CD4-positive, alpha-beta T cell treated with Interleukin-1 beta for 1 hour (primary cell): ENCODE data around the gene DDX56.
"Not testable (repeated sequence)": the region's sequence is repeated elsewhere in the genome, so short reads cannot be mapped to it uniquely, and the experiment has no call there.

ENCODE experiments used
- DNase-seq, 2 donors: peaks; one replicate each; pipeline ENCODE4 v3.0.0-alpha.2; 2020 to 2022

The DDX56 gene

DNA sequence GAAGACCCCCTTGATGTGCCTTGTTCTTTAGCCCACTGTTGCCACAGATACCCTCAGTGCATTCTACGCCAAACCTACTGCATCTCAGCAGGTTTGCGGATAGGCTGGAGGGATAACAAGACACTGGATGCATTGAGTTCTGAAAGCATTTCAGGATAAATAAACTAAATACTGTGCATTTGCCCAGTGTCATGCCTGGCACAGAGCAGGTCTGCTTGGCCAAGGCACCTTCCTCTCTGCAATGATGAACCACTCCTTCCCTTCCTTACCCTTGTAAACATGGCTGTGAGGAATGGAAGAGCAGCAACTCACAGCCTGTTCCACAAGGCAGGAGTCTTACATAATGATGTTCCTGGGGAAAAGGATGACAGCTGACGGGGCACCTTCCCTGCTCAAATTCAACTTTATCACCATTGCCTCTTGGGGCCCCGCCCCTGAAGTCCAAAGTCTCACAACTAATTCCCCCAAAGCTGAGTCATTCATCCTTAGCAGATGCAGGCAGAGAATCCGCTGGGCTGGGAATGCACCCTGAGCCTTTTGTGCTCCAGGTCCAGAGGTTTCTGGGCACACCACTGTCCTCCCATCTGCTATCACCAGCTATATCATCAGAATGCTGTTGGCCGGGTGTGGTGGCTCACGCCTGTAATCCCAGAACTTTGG lies 11.6 kb downstream of the DDX56 start:
- no peak for DNase-seq

DNA sequence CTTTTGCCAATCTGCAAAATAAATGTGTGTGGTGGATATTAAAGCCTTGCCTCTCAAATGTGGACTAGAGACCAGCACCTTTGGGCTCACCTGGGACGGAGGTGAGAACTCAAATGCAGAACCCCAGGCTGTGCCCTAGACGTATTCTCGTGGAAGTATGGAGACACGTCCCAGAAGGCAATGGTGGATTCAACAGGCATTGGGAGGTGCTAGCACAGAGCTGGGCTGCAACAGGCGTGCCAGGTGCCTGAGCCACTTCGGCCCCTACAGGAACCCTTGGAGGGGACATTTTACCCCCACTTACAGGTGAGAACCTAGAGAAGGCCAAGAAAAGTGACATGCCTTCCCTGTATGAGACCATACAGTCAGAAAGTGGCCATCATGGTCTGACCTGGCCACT lies 12.2 kb downstream of the DDX56 start:
- DNase-seq = no peak

DNA sequence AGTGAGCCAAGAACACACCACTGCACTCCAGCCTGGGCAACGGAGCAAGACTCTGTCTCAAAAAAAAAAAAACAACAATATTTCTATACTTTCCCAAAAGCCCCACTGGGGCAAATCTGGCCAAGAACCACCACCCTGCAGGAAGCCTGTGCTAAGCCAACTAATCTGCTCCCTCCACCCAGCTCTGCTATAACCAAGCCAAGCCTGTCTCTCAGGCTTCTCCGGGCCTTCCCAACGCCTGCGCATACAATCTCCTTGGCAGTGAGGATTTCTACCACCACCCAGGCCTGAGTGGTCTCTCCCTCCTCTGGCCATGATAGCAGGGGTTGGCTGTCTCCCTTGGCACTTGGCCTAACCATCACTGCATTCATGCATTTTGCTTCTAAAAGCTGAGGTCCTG lies 14.2 kb downstream of the DDX56 start:
- DNase-seq = no peak

DNA sequence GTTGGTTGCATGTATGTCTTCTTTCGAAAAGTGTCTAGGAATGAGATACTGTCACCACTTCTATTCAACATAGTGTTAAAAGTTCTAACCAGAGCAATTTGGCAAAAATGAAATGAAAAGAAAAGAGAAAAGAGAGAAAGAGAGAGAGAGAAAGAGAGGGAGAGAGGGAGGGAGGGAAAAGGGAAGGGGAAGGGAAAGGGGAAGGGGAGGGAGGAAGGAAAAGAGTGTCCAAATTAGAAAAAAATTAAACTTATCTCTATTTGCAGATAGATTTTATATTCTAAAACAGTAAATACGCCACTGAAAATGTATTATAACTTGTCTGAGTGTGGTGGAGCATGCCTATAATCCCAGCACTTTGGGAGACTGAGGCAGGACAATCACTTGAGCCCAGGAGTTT lies 16.2 kb downstream of the DDX56 start:
- no peak for DNase-seq

DNA sequence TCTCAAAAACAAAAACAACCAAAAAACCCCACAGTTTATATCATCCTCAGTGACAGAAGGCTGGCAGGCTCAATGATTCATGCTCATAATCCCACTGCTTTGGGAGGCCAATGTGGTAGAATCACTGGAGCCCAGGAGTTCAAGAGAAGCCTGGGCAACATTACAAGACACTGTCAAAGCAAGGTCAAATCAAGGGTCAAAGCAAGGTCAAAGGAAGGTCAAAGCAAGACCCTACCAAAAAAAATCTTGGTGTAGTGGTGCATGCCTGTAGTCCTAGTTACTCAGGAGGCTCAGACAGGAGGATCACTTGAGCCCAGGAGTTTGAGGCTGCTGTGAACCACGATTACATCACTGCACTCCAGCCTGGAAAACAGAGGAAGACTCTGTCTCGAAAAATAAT lies 18.4 kb downstream of the DDX56 start:
- DNase-seq = no peak

DNA sequence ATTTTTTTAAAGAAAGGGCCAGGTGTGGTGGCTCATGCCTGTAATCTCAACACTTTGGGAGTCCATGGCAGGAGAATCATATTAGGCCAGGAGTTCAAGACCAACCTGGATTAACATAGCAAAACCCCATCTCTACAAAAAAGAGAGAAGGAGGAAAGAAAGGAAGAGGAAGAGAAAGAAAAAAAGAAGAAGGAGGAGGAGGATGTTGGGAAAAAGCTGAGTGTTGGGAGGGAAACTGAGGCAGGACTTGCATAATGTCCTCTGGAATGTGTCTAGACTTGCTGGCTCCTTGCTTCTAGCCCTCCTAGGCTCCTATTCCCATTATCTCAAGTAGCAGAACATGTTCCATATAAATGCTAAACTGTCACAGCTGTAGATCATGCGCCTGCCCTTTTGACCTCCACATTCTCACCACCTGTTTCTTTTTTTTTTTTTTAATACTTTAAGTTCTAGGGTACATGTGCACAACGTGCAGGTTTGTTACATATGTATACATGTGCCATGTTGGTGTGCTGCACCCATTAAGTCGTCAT lies 21.2 kb downstream of the DDX56 start:
- DNase-seq = not testable (repeated sequence)

DNA sequence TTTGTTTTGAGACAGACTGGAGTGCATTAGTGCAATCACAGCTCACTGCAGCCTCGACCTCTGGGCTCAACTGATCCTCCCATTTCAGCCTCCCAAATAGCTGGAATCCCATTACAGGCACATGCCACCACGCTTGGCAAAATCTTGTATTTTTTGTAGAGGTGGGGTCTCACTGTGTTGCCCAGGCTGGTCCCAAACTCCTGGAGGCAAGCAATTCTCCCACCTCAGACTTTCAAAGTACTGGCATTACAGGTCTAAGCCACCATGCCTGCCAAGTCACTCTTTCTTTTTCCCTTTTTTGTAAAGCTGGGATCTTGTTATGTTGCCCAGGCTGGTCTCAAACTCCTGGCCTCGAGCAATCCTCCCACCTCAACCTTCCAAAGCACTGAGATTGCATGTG lies 24.3 kb downstream of the DDX56 start:
- DNase-seq = no peak

DNA sequence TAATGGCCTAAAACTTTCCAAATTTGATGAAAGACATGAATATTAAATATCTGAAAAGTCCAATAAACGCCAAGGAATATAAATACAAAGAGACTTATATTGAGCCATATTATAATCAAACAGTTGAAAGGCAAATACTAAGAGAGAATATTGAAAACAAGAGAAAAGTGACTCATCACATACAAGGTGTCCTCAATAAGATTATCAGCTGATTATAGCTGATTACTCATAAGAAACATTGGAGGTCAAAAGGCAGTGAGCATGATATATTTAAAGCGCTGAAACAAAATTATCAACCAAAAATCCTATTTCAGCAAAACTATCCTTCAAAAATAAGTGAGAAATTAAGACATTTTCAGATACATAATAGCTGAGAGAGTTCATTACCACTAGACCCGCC lies 24.8 kb downstream of the DDX56 start:
- no peak for DNase-seq

DNA sequence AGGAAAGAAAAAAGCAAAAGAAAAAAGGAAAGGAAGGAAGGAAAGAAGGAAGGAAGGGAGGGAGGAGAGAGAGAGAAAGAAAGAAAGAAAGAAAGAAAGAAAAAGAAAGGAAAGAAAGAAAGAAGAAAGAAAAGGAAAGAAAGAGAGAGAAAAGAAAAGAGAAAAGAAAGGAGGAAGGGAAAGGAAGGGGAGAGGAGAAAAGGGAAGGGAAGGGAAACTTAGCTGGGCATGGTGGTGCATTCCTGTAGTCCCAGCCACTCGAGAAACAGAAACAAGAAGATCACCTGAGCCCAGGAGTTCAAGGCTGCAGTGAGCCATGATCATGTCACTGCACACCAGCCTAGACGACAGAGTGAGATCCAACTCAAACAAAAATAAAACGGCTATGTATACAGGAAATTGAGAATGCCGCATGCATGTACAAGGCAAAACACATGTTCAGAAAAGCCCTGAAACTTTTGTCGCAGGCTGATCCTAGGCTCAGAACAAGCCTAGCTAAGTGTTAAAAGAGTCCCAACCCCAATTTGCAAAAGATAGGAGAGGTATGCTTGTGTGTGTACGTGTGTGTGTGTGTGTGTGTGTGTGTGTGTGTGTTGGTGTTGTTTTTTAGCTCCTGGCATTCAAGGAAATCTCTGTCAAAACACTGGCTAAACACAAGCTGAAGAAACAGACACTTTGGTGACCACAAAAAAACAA lies 26.0 kb downstream of the DDX56 start:
- DNase-seq = no peak

DNA sequence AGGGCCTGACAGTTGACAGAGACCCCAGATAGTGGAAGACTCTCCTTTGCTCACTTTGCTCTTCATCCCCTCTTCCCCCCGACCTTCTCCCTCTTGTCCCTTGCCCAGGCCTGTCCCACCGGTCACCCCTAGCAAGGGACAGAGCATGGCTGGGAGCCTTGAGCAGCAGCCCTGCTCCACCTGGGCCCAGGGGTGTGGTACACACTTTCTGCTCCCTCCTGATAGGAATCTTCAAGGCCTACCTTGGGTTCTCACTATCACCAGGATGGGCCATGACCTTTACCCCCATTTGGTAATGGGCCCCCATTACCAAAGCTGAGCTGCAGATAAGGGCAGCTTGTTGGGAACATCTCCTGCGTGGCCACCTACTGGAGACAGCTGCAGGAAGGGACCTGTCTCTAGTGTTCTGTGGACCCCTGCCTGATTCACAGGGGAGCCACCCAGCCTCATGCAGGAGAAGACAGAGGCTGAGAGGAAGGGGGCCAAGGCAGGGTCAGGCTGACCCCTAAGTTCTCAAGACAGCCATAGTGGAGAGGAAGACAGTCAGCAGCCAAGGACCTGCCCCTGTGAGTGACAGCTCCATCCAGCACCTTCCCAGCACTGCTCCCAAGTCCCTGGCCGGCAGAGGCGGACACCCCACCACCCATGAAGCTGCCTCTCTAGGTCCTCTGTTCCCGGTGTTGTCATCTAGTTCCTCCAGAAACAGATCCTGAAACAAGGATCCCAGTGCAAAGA lies 31.7 kb downstream of the DDX56 start:
- DNase-seq = no peak

DNA sequence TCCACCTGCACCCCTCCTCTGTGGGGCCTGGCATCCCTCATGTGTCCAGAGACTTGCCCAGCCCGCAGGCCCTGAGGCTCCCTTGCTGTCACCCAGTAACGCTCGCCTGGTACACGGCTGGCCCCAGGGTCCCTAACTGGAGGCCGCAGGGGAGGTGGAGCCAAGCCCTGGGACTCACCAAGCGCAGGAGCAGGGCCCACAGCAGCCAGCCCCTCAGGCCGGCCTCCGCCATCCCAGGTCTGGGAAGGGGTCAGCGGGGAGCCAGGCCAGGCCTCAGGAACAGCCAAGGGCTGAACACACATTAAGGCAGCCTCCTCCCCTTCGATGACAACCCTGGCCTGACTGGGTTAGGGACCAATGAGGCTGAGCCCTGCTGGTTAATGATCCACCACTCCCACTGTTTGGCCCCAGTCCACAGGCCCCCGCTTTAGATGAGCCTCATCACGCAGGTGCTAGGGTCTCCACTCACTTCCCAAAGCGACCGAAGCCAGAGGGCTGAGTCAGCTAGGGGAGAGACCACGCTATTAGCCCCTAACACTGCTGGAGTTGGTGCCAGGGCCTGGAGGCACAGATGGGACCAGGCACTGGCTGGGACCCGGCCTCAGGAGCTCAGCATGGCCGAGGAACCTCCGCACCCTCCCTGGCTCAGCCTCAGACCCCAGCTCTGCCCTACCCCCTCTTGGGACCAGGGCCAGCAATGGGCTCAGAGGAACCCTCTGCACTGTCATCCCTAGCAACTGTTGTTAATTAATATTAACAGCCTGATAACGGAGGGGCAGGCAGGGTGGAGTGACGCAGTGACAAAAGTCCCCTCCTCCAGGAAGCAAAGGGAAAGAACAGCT lies 32.5 kb downstream of the DDX56 start, which contains the start of gene NPC1L1:
Gene NPC1L1 (minus strand): TSS at position 303 of the 842 bp plus-strand sequence. CDS start 71 bp downstream, at position 232.
- DNase-seq = no peak

DNA sequence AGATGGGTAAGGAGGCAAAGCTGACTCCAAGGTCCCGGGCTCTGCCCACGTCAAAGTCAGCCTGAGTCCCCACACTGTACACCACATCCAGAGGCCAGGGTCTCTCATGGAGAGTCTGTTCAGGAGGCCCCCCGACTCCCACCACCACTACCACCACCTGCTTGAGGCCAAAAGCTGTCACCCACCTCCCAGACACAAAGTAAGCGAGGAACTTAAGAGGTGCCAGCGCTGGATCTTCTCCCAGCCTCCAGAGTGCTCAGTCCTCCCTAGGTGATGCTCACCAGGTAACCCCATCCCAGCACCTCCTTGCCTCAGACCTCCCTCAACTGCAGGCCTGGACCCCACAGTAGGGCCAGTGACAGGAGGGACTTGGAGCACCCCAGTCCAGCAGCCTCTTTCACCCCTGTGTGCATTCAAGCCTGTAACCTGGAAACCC lies 33.1 kb downstream of the DDX56 start:
- no peak for DNase-seq

DNA sequence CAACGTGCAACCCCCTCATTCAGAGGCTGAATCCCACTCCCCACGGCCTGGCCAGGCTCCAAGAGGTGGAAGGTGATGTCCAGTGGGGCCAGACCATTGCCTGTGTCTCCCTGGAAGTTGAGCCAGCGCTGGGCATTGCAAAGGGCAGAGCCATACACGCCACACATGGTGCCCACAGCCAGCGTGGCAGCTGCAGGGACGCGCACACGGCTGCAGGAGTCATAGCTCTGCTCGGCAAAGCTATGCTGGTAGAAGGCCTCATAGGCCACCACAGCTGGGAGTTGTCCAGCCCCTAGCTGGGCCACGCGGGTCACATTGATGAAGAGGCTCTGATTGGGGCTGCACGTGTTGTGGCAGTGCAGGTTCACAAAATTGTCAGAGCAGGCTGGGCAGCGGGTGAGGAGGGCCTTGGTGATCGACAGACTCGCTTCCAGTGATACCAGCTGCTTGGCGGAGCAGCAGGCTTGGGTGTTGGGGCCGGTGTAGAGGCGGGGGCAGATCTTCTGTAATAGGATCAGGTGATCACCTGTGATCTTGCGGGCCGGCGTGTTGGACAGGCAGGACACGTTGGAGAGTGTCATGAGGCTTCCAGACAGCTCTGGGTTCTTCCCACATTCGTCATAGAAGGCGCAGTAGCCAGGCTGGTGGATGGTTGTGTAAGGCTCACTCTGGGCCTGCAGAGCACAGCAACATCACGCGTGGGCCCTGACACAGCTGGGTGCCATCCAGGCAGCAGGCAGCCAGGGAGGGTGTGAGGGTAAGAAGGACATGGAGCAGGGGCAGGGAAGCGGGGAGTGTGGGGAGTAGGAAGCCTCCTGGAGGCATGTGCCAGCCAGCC lies 33.8 kb downstream of the DDX56 start:
- no peak for DNase-seq

DNA sequence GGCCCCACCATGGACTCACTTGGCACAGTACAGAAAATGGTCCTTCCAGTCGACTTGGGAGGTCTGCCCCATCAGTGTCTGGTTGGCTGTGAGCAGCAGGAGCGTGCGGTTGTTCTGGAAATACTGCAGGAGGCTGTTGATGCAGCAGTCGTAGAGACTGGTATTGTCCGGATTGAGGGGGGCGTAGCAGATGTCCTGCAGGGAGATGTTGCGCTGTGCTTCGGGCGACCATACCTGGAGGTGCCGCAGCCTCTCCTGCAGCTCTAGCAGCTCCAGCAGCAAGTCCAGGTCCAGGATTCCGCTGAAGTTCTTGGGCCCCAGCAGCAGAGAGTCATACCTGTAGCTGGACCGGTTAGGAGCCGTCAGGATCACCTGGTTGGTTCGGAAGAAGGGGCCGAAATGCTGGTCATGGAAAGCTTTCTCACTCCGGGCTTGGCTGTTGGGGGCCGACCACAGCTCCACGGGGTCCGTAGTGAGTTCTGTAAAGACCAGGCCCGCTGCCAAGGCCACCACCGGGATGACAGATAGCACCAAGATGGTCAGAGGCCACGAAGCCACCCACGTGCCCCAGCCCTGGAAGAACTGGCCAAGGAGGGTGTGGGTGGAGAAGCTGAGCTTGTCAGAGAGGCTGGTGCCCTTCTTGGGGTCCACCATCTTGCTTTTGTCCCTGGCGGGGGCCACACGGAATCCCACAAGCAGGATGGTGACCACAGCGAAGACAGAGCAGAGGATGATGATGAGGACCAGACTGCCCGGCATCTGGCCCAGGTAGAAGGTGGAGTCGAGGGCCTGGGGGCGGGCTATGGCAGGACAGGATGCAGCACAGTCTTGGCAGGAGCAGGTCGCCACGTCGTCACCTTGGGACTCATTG lies 34.7 kb downstream of the DDX56 start:
- no peak for DNase-seq

DNA sequence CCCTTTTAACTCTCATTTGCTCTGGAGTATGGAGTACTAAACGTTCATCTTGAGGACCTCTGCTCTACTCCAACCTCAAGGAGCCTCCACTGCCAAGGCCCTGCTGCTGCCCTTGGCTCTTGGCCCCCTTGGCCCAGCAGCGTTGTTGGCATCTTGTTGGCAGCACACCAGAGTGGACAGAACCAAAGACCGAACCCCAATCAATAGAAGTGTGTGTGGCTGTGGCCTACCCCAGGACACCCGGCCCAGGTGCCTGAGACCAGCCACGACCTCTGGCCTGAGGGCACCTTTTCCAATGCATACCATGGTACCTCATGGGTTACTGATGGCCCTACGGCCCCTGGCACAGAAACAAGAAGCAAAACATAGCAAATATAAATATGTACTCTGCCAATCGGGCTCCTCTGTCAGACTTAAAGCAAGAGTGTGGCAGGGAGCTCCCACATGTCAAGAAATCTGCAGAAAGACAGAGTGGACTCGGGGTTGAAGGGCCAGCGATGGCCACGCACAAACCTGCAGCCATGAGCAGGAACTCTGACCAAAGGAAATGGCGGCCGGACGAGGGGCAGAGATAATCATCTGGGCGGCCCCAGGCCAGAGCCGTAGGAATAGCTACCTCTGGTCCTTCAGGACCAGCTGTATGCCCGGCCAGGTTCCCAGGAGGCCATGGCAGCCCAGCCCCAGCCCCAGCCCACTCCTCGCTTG lies 35.5 kb downstream of the DDX56 start:
- no peak for DNase-seq

DNA sequence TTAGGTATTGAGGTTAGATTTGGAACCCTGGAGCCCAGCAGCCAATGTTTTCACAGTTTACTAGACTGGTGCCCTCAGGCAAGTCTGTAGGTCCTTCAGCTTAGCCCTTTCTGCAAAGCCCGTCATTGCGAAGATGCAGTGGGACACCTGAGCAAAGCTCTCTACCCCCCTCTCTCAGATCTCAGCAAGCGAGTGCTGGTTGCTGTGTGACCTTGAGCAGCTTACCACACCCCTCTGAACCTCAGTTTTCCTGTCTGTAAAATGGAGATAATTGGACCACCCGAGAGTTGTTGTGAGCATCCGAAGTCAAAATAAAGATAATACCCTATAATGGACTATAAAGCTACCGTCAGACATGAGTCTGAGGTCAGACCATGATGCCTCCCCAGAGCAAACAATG lies 36.3 kb downstream of the DDX56 start:
- no peak for DNase-seq

DNA sequence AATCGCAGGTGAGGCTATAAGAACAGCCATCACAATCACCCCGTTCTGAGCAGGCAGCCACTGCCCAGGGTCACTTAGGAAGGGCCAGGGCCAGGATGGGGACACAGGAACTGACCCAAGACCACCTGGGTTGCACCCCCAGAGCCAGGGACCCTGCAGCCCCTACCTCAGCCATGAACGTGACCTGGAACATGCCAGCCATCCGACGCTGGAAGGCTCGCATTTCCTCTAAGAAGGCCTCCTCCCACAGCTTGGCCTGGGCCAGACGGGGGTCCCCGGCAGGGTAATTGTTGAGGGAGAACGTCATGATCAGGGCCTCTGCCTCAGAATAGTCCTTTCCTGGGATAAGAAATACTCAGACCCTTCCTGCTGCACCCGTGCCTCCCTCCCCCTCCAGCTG lies 37.6 kb downstream of the DDX56 start:
- no peak for DNase-seq

DNA sequence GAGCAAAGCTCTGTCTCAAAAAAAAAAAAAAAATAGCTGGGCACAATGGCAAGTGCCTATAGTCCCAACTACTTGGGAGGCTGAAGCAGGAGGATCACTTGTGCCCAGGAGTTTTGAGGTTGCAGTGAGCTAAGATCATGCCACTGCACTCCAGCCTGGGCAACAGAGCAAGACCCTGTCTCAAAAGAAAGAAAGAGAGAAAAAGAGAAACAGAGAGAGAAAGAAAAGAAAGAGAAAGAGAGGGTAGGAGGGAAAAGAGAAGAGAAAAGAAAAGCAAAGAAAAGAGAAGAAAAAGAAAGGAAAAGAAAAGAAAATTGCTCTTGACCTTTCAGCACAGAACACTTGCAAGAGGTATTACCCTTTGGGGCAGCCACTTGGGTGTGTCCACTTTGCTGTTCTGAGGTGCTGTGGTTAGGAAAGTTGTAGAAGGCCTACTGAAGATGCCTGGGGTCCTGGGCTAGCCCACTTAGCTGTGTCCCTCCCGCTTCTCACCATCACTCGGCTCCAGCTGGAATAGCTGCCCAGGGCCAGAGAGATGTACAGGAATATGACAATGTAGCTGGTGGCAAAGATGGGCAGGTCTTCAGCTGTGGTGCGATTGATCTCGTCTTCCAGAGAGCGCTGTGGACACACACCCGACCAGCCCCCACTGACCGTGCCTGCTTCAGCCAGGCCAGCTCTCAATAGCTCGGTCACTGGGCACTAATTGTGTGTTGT lies 38.2 kb downstream of the DDX56 start:
- DNase-seq = no peak

DNA sequence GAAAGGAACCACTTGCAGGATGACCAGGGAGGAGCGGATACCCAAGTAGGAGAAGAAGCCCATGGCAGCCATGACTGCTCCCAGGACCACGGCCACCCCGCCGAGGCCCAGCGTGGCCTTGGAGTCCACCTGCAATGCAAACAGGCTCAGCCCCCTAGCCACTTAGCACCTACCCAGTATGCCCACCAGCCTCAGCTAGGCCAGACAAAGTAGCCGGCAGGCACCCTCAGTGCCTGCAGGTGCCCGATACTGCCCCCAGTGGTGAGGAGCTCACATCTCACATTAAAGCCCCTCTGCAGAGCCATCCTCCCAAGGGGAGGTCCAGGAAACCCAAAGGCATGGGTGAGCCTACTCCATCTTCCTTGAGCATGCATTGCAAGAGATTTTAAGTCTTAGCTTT lies 39.2 kb downstream of the DDX56 start:
- DNase-seq = peak; percentile 41
